Memory B cell (primary cell): ENCODE measurements around the gene CTAGE8.
"Not testable (repeated sequence)": the region's sequence is repeated elsewhere in the genome, so short reads cannot be mapped to it uniquely, and the experiment has no call there.

Experiments used
- ATAC-seq: fragments of 150-1000 bp; cut with Tn5 transposase; 2 replicates; pipeline ENCODE4 v1.10.0; 2021; ENCODE audit warnings: low read depth, mild to moderate bottlenecking, moderate library complexity
- DNase-seq, 2 donors: peaks; one replicate each; pipeline ENCODE4 v3.0.0; 2022; ENCODE audit warnings: low spot score in 2 of 2
- H3K27ac Mint-ChIP-seq: one replicate; pipeline ENCODE4 v1.8.0; 2022; ENCODE audit warnings: mild to moderate bottlenecking, moderate library complexity, mixed read lengths
- H3K27me3 Mint-ChIP-seq: one replicate; pipeline ENCODE4 v1.8.0; 2022; ENCODE audit warnings: mixed read lengths
- H3K36me3 Mint-ChIP-seq: one replicate; pipeline ENCODE4 v1.8.0; 2022; ENCODE audit warnings: mild to moderate bottlenecking, mixed read lengths
- H3K4me1 Mint-ChIP-seq: one replicate; pipeline ENCODE4 v1.8.0; 2022; ENCODE audit warnings: mixed read lengths
- H3K4me3 Mint-ChIP-seq: one replicate; pipeline ENCODE4 v1.8.0; 2022; ENCODE audit warnings: mild to moderate bottlenecking, moderate library complexity, mixed read lengths
- H3K9me3 Mint-ChIP-seq: one replicate; pipeline ENCODE4 v1.8.0; 2022; ENCODE audit warnings: mixed read lengths

The CTAGE8 gene

DNA sequence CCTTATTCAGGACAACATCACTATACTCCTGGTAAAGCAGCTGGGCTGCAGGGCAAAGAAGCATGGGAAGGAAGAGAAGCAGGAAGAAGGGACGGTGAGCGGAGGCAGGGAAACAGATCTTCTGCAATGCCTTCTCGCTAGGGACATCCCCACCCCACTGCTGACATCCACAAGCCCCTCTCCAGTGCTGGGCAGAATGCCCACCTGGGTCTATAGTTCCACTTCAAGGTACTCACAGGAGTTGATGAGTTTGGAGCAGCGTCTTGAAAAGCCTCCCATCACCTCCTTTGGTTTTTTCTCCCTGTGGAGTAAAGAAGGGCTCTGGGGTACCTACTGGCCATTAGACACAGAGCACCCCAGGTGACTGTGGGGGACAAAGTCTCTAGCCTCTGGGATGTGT lies 13.4 kb upstream of the CTAGE8 start:
- H3K9me3 Mint-ChIP-seq, ATAC-seq, H3K4me3 Mint-ChIP-seq, H3K27ac Mint-ChIP-seq, H3K36me3 Mint-ChIP-seq, H3K27me3 Mint-ChIP-seq, DNase-seq, H3K4me1 Mint-ChIP-seq: not testable (repeated sequence)

DNA sequence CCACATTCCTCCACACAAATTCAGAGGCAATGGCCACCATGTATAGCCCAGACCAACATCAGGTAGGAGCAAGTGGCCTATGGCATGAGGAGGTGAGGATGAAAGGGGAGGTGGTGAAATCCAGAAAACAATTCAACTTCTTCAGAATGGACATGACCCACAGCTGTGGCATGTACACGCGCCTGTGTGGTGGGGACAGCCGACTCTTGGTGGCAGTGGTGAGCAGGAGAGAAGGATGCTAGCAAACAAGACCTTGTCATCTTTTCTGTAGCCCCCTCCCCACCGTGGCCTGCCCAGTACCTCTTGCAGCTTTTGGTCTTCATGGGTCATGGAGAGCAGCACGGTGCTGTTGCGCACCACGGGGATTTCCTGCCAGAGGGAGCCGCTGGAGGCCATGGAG lies 12.9 kb upstream of the CTAGE8 start:
- not testable (repeated sequence) for H3K36me3 Mint-ChIP-seq, H3K27ac Mint-ChIP-seq, H3K4me1 Mint-ChIP-seq, H3K4me3 Mint-ChIP-seq, DNase-seq, H3K27me3 Mint-ChIP-seq, ATAC-seq, H3K9me3 Mint-ChIP-seq

DNA sequence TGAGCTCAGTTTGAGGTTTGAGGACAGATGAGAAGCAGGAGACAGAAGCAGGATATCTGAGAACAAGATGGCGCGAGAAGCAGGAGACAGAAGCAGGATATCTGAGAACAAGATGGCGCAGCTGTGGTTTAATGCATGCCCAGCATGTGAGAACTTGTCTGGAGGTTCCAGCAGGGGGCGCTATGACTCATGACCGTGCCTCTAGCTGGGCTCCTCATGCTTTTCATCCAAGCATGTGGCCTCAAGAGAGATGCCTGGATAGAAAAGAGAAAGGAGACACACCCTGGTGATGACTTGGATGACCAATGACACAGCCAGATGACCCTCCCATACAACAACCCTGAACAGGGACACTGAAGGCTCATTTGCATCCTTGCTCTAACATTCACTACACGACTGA lies 10.9 kb upstream of the CTAGE8 start:
- not testable (repeated sequence) for H3K27me3 Mint-ChIP-seq, ATAC-seq, H3K36me3 Mint-ChIP-seq, H3K4me1 Mint-ChIP-seq, H3K9me3 Mint-ChIP-seq, H3K27ac Mint-ChIP-seq, DNase-seq, H3K4me3 Mint-ChIP-seq

DNA sequence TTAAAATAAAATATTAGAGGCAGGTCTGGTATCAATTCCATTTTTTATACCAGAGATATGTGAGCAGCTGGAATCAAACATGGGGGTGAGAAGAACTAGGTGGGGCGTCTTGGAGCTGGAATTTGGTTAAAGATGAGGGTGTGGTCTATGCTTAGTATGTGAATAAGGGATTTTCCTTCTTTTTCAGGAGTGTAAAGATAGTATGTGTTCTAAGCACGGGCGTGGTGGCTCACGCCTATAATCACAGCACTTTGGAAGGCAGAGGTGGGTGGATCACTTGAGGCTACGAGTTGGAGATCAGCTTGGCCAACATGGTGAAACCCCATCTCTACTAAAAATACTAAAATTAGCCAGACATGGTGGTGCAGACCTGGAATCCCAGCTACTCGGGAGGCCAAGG lies 6.2 kb upstream of the CTAGE8 start:
- DNase-seq, H3K4me3 Mint-ChIP-seq, ATAC-seq, H3K9me3 Mint-ChIP-seq, H3K27me3 Mint-ChIP-seq, H3K27ac Mint-ChIP-seq, H3K36me3 Mint-ChIP-seq, H3K4me1 Mint-ChIP-seq: not testable (repeated sequence)

DNA sequence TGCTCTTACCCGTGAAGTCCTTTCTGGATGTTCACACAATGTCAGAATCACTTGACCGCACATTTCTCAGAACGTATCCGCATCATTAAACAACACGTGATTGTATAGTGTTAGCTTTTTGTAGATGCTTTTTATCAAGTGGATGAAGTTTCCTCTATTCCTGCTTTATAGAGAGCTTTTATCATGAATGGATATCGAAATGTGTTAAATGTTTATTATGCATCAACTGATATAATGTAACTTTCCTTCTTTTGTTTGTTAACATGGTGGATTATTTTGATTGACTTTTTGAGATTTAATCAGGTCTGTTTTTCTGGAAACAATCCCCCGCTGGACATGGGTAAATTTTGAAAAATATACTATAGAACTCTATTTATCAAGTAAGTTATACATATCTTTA lies 4.4 kb downstream of the CTAGE8 start, which contains the start of gene OR2A7:
TSS of gene OR2A7 (minus strand) at position 101 of the 400 bp plus-strand sequence. CDS start 5,164 bp downstream, outside the sequence.
- not testable (repeated sequence) for H3K4me3 Mint-ChIP-seq, ATAC-seq, H3K27ac Mint-ChIP-seq

DNA sequence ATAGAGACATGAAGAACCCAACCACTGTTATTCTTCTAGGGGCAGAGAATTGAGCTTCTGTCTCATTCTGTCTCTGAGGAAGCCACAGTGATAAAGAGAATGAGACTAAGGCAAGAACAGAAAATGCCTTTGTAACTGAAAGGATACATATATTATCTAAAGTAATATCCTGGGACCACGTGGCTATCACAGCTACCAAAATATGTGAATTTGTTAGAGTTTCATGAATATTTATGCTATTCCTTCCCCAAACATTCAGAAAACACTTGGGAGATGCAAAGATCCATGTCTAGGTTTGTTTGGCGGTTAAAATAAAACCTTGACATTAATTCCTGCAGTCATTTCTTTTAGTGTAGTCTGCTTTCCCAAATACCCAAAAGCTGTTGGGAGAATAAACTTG lies 7.0 kb downstream of the CTAGE8 start:
- DNase-seq, H3K9me3 Mint-ChIP-seq, ATAC-seq, H3K36me3 Mint-ChIP-seq, H3K4me3 Mint-ChIP-seq, H3K27ac Mint-ChIP-seq, H3K4me1 Mint-ChIP-seq, H3K27me3 Mint-ChIP-seq: not testable (repeated sequence)

More for the DNA sequence above, 4.4 kb downstream of the CTAGE8 start, which contains the start of gene OR2A7:
- not testable (repeated sequence) for DNase-seq, H3K27me3 Mint-ChIP-seq, H3K36me3 Mint-ChIP-seq, H3K4me1 Mint-ChIP-seq, H3K9me3 Mint-ChIP-seq

DNA sequence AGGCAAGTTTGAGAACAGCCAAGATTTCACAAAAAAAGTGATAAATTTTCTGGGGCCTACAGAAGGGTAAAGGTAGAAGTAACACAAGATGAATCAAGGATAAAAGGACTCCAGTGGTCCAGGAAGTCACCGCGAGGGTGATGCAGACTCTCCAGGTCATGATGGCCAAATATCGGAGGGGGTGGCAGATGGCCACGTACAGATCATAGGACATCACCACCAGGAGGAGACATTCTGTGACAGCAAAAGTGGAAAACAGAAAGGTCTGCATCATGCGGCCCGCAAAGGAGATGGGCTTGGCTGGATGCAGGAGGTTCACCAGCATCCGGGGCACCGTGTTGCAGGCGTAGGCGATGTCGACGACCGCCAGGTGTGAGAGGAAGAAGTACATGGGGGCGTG lies 10.0 kb downstream of the CTAGE8 start:
- H3K9me3 Mint-ChIP-seq, H3K27me3 Mint-ChIP-seq, ATAC-seq, H3K4me3 Mint-ChIP-seq, H3K36me3 Mint-ChIP-seq, H3K4me1 Mint-ChIP-seq, DNase-seq, H3K27ac Mint-ChIP-seq: not testable (repeated sequence)

DNA sequence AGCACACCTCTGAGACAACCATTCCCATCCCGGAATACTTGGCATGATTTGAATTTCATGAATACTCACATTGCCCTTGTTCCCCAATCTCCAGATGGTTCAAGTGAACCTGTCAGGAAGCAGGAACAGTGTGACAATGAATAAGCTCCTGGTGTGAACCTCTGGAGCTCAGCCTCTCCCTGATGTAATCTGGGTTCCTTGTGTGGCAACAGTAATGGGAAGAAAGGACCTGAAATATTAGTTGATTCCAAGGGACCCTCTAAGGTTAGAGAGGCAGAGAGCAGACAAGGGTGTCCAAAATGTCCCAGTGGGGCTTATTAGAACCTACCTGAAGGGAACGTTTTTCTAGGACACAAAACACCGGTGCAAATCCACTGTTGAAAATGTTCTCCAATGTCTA lies 13.0 kb downstream of the CTAGE8 start:
- ATAC-seq = no peak
- H3K27ac Mint-ChIP-seq = no peak overlapping the region
- no peak for DNase-seq
- H3K27me3 Mint-ChIP-seq = no peaks in the 10 kb centered on the region
- no peaks in the 10 kb centered on the region for H3K9me3 Mint-ChIP-seq
- no peaks in the 10 kb centered on the region for H3K36me3 Mint-ChIP-seq
- H3K4me3 Mint-ChIP-seq = no peak overlapping the region
- H3K4me1 Mint-ChIP-seq = no peaks in the 10 kb centered on the region

DNA sequence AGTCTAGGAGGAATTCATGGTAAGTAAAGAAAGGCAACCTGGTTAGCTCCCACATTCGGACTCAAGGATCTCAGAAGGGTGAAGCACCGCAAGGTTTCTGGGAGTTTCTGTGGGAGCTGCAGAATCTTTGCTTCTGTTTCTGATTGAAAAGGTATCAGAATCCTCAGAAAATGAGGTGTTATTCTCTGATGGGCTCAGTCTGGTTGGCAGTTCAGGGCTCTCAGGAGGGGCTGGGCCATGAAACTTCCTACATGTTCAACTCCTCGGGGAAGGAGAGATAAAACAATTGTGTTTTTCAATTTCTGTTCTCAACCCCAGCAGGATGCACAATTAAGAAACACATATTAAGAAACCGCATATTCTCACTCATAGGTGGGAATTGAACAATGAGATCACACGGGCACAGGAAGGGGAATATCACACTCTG lies 13.6 kb downstream of the CTAGE8 start:
- H3K27me3 Mint-ChIP-seq = no peaks in the 10 kb centered on the region
- ATAC-seq (no peak), DNase-seq (no peak)
- H3K4me1 Mint-ChIP-seq = no peaks in the 10 kb centered on the region
- no peaks in the 10 kb centered on the region for H3K9me3 Mint-ChIP-seq
- H3K4me3 Mint-ChIP-seq = no peak overlapping the region
- H3K27ac Mint-ChIP-seq = no peak overlapping the region
- H3K36me3 Mint-ChIP-seq = no peaks in the 10 kb centered on the region

DNA sequence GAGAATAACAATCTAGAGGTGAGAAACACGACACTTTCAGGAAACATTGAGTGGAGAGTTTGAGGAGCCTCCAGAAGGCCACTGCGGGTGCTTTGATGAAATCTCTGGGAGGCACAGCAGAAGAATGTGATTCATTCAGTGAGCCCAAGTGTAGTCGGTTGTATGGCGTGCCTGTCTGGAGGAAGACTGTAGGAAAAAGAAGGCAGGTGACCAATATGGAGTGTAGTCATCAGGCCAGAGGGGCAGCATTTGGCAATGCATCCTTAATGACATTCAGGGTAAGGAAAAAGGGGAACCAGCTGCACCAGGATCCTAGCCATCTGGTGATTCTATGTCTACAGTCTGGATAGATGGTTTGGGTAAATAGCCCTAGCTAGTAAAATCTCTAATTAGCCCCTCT lies 16.8 kb downstream of the CTAGE8 start:
- not testable (repeated sequence) for H3K36me3 Mint-ChIP-seq, H3K4me3 Mint-ChIP-seq, ATAC-seq, H3K27ac Mint-ChIP-seq, H3K9me3 Mint-ChIP-seq, H3K27me3 Mint-ChIP-seq, H3K4me1 Mint-ChIP-seq, DNase-seq

DNA sequence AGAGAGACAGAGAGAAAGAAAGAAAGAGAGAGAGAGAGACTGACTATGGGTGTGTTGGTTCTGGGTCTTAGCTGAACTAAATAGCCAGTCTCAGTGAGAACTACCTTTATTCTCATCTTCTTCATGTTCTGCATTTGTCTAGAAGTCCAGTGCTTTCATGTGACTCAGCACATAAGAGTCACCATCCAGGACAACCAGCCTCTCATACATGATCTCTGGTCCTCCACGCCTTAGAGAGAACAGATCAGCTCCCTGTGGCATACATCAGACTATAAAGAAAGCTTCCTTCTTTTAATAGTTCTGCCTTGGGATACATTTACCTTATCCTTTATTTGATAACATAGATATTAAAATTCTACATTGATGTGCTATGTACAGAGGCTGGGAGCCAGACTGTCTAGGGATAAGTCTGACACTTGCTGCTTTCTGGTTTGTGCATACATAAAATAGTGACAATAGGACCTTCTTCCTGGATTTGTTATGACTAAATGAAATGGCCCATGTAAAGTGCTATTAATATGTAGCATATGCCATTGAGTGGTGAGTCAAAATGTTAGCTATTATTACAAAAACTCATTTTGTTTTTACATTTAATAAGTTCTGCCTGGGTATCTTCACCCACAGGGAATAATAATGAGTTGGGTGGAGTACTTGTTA lies 21.3 kb downstream of the CTAGE8 start:
- not testable (repeated sequence) for DNase-seq, H3K4me3 Mint-ChIP-seq, H3K27ac Mint-ChIP-seq, H3K27me3 Mint-ChIP-seq, ATAC-seq, H3K36me3 Mint-ChIP-seq, H3K9me3 Mint-ChIP-seq, H3K4me1 Mint-ChIP-seq

DNA sequence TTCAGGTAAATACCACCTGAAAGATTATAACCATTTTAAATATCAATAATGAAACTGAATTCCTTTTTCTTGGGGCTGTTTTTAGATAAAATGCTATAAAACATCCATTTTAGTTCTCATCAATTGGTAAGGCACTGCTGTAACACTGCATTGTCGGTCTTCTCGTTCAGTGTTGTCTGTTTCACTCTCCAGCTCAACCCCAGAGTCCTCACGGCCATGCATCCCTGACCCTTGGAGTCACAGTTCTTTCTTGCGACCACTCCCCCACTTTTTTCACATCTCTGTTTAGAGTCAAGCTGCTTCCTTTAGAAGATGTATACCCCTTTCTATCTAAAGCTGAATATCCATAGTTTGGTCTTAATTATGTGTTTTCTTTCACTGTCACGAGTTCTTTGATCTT lies 22.1 kb downstream of the CTAGE8 start:
- H3K36me3 Mint-ChIP-seq = not testable (repeated sequence)

DNA sequence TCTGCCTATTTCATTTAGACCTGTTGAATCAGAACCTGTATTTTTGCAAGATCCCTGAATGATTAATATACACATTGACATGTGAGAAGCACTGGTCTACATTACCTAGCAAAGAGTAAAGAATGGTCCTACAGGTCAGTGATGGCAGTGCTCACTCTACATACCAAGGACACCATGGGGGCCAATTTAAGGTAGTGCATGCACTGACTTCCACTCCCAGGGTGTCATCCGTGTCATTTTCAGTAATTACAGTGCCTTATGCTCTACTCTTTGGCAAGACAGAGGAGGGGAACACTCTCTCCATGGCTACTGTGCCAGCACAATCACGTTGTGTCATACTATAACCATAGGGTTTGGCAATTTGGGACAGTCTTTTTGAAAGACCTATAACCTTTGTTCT lies 23.7 kb downstream of the CTAGE8 start:
- H3K4me1 Mint-ChIP-seq, H3K36me3 Mint-ChIP-seq: not testable (repeated sequence)

More for the DNA sequence above, 22.1 kb downstream of the CTAGE8 start:
- not testable (repeated sequence) for DNase-seq, H3K27me3 Mint-ChIP-seq, H3K27ac Mint-ChIP-seq, H3K4me3 Mint-ChIP-seq, ATAC-seq, H3K9me3 Mint-ChIP-seq, H3K4me1 Mint-ChIP-seq

DNA sequence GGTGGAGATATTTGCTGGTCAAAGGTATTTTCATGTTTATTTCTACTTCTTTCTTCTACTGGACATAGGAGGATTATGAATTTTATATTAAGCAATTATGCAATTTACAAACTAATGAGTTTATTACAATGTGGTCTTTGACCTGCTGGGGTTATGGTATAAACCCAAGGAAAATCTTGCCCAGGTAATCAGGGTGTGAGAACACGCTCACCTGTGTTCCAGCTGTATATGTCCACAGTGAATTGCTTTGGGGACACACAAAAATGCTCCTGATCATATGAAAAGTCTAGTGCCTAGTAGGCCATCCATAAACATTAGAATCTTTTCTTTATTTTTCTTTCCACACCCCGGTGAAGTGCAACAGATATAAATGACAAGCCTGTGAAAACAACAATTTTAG lies 29.7 kb downstream of the CTAGE8 start, which contains the start of gene OR2A42:
TSS of gene OR2A42 (minus strand) at position 241 of the 400 bp plus-strand sequence. CDS start 6,762 bp downstream, outside the sequence.
- not testable (repeated sequence) for H3K36me3 Mint-ChIP-seq, ATAC-seq

More for the DNA sequence above, 23.7 kb downstream of the CTAGE8 start:
- not testable (repeated sequence) for H3K9me3 Mint-ChIP-seq, H3K4me3 Mint-ChIP-seq, DNase-seq, ATAC-seq, H3K27ac Mint-ChIP-seq, H3K27me3 Mint-ChIP-seq

DNA sequence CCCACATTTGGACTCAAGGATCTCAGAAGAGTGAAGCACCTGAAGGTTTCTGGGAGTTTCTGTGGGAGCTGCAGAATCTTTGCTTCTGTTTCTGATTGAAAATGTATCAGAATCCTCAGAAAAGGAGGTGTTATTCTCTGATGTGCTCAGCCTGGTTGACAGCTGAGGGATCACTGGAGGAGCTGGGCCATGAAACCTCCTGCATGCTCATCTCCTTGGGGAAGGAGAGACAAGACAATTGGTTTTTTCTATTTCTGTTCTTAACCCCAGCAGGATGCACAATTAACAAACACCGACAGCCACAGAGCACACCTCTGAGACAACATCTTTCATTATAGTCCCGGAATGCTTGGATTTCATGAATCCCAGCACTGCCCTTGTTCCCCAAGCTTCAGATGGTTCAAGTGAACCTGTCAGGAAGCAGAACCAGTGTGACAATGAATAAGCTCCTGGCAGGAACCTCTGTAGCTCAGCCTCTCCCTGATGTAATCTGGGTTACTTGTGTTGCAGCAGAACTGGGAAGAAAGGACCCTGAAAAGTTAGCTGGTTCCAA lies 30.5 kb downstream of the CTAGE8 start:
- ATAC-seq, H3K9me3 Mint-ChIP-seq, H3K27me3 Mint-ChIP-seq, H3K27ac Mint-ChIP-seq, DNase-seq, H3K4me3 Mint-ChIP-seq, H3K36me3 Mint-ChIP-seq, H3K4me1 Mint-ChIP-seq: not testable (repeated sequence)

More for the DNA sequence above, 29.7 kb downstream of the CTAGE8 start, which contains the start of gene OR2A42:
- not testable (repeated sequence) for H3K27ac Mint-ChIP-seq, DNase-seq, H3K4me1 Mint-ChIP-seq, H3K4me3 Mint-ChIP-seq, H3K9me3 Mint-ChIP-seq, H3K27me3 Mint-ChIP-seq
